ENCODE results near the gene GALNT2.

The GALNT2 gene

DNA sequence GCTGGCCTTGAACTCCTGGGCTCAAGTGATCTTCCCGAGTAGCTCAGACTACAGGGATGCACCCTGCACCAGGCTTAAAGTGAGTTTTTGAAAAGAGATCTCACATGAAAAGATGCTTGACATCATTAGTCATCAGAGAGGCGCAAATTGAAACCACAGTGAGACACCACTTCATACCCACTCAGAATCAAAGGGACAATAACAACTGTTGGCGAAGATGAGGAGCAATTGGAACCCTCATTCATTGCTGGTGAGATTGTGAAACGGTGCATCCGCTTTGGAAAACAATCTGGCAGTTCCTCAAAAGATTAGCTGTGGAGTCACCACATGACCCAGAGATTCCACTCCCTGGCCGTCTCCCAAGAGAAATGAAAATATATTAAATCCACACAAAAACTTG lies 236.8 kb downstream of the GALNT2 start:
- no peak for TF ChIP-seq TCF4 (CRISPR knock-in tag; IDR thresholded peaks at IDR 0.05; ENCODE audit: borderline replicate concordance)
- TF ChIP-seq, protein P1, sequence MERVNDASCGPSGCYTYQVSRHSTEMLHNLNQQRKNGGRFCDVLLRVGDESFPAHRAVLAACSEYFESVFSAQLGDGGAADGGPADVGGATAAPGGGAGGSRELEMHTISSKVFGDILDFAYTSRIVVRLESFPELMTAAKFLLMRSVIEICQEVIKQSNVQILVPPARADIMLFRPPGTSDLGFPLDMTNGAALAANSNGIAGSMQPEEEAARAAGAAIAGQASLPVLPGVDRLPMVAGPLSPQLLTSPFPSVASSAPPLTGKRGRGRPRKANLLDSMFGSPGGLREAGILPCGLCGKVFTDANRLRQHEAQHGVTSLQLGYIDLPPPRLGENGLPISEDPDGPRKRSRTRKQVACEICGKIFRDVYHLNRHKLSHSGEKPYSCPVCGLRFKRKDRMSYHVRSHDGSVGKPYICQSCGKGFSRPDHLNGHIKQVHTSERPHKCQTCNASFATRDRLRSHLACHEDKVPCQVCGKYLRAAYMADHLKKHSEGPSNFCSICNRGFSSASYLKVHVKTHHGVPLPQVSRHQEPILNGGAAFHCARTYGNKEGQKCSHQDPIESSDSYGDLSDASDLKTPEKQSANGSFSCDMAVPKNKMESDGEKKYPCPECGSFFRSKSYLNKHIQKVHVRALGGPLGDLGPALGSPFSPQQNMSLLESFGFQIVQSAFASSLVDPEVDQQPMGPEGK (CRISPR knock-in tag; IDR thresholded peaks at IDR 0.05; ENCODE audit: borderline replicate concordance), result no peak
- TF ChIP-seq CSRNP3 (CRISPR knock-in tag; IDR thresholded peaks at IDR 0.05), result no peak
- TF ChIP-seq PPARA (CRISPR knock-in tag; IDR thresholded peaks at IDR 0.05; ENCODE audit: borderline replicate concordance), result no peak
- no peak for ATAC-seq

- no peak for ATAC-seq
- TF ChIP-seq ISL1 (CRISPR knock-in tag; IDR thresholded peaks at IDR 0.05) (no peak), ZNF8 (CRISPR knock-in tag; IDR thresholded peaks at IDR 0.05) (no peak), ZC3H10 (CRISPR knock-in tag; IDR thresholded peaks at IDR 0.05) (no peak), TOX (CRISPR knock-in tag; IDR thresholded peaks at IDR 0.05; ENCODE audit: borderline replicate concordance) (no peak), ARNTL (CRISPR knock-in tag; IDR thresholded peaks at IDR 0.05; ENCODE audit: borderline replicate concordance, low read depth) (no peak), POU6F1 (CRISPR knock-in tag; IDR thresholded peaks at IDR 0.05; ENCODE audit: borderline replicate concordance, low read depth) (no peak), GLIS3 (CRISPR knock-in tag; IDR thresholded peaks at IDR 0.05) (no peak), ZFP3 (CRISPR knock-in tag; IDR thresholded peaks at IDR 0.05) (no peak), TCF4 (CRISPR knock-in tag; IDR thresholded peaks at IDR 0.05; ENCODE audit: borderline replicate concordance) (no peak), ZNF565 (CRISPR knock-in tag; conservative IDR thresholded peaks at IDR 0.05; ENCODE audit: low read depth) (no peak), ZFP30 (CRISPR knock-in tag; IDR thresholded peaks at IDR 0.05) (no peak), RARB (CRISPR knock-in tag; IDR thresholded peaks at IDR 0.05) (no peak), CSRNP3 (CRISPR knock-in tag; IDR thresholded peaks at IDR 0.05) (no peak), OSR1 (CRISPR knock-in tag; IDR thresholded peaks at IDR 0.05) (no peak), PPARA (CRISPR knock-in tag; IDR thresholded peaks at IDR 0.05; ENCODE audit: borderline replicate concordance) (no peak), ESRRG (CRISPR knock-in tag; IDR thresholded peaks at IDR 0.05) (no peak), TSHZ2 (CRISPR knock-in tag; IDR thresholded peaks at IDR 0.05) (no peak), CSDC2 (CRISPR knock-in tag; IDR thresholded peaks at IDR 0.05) (no peak)
- TF ChIP-seq, protein P2, sequence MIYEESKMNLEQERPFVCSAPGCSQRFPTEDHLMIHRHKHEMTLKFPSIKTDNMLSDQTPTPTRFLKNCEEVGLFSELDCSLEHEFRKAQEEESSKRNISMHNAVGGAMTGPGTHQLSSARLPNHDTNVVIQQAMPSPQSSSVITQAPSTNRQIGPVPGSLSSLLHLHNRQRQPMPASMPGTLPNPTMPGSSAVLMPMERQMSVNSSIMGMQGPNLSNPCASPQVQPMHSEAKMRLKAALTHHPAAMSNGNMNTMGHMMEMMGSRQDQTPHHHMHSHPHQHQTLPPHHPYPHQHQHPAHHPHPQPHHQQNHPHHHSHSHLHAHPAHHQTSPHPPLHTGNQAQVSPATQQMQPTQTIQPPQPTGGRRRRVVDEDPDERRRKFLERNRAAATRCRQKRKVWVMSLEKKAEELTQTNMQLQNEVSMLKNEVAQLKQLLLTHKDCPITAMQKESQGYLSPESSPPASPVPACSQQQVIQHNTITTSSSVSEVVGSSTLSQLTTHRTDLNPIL (CRISPR knock-in tag; IDR thresholded peaks at IDR 0.05; ENCODE audit: low read depth), result no peak
Measured at GRCh38 chr1:230306169-230306568, 239.1 kb downstream of the GALNT2 start.

GRCh38 chr1:230307213-230307612 lies 240.2 kb downstream of the GALNT2 start:
- ATAC-seq, result no peak
- TF ChIP-seq, protein P1 (CRISPR knock-in tag; IDR thresholded peaks at IDR 0.05; ENCODE audit: borderline replicate concordance), result no peak
- TF ChIP-seq ARNTL (CRISPR knock-in tag; IDR thresholded peaks at IDR 0.05; ENCODE audit: borderline replicate concordance, low read depth), result no peak
- TF ChIP-seq POU6F1 (CRISPR knock-in tag; IDR thresholded peaks at IDR 0.05; ENCODE audit: borderline replicate concordance, low read depth), result no peak
- TF ChIP-seq TOX (CRISPR knock-in tag; IDR thresholded peaks at IDR 0.05; ENCODE audit: borderline replicate concordance), result no peak
- TF ChIP-seq GLIS3 (CRISPR knock-in tag; IDR thresholded peaks at IDR 0.05), result no peak
- TF ChIP-seq, protein P2 (CRISPR knock-in tag; IDR thresholded peaks at IDR 0.05; ENCODE audit: low read depth), result no peak
